ENCODE measurements around the gene MORN2.
"Not testable (repeated sequence)": the region's sequence is repeated elsewhere in the genome, so short reads cannot be mapped to it uniquely, and the experiment has no call there.

Gene MORN2

GRCh38 chr2:38875576-38876367 is at the start of gene MORN2, which contains the start of gene DHX57:
MORN2 (plus strand) TSS chr2:38875976.
DHX57 (minus strand) TSS chr2:38875934; CDS start chr2:38868405, 7,529 bp downstream.
- Histone ChIP-seq H3K9me3 (ENCODE audit: low read length) (peaks cover 3% of the 10 kb centered on the region), H3K27me3 (ENCODE audit: insufficient read depth, low read length) (no peaks in the 10 kb centered on the region), H3K36me3 (ENCODE audit: insufficient read depth, low read length) (peaks cover 4% of the 10 kb centered on the region), H3K4me1 (ENCODE audit: insufficient read depth, low read length) (peaks cover 14% of the 10 kb centered on the region), H3K4me3 (ENCODE audit: low read length) (peak within 1 kb of the TSS; percentile 97), H2AFZ (ENCODE audit: low read depth, low read length) (peak within 1 kb of the TSS; percentile 99)

DNA sequence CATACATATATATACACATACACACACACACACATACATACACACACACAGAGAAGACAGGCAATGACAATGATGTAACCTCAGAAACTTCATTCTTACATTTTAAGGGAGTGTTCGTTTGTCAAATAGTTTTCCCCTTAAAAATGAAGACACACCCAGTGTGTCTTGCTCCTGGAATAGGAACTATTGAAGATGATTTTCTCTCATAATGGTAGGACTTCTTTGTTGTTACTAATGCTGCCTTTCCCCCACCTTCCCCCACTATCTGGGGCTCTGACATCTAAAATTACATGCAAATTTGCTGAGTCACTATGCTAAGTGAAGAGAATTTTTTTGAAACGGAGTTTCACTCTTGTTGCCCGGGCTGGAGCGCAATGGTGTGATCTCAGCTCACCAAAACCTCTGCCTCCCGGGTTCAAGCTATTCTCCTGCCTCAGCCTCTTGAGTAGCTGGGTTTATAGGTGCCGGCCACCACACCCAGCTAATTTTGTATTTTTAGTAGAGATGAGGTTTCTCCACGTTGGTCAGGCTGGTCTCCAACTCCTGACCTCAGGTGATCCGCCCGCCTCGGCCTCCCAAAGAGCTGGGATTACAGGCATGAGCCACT is 48.1 kb upstream of the MORN2 start:
- H3K36me3 ChIP-seq (ENCODE audit: insufficient read depth, low read length), result peaks cover 53% of the 10 kb centered on the region
- H3K4me1 ChIP-seq (ENCODE audit: insufficient read depth, low read length); H2AFZ ChIP-seq (ENCODE audit: low read depth, low read length); H3K27me3 ChIP-seq (ENCODE audit: insufficient read depth, low read length); H3K9me3 ChIP-seq (ENCODE audit: low read length); H3K4me3 ChIP-seq (ENCODE audit: low read length): not testable (repeated sequence)

- peaks cover 51% of the 10 kb centered on the region for H3K36me3 ChIP-seq (ENCODE audit: insufficient read depth, low read length)
- no peak overlapping the region for H2AFZ ChIP-seq (ENCODE audit: low read depth, low read length)
- H3K4me3 ChIP-seq (ENCODE audit: low read length), result no peak overlapping the region
- no peaks in the 10 kb centered on the region for H3K27me3 ChIP-seq (ENCODE audit: insufficient read depth, low read length)
- H3K9me3 ChIP-seq (ENCODE audit: low read length), result no peaks in the 10 kb centered on the region
- no peaks in the 10 kb centered on the region for H3K4me1 ChIP-seq (ENCODE audit: insufficient read depth, low read length)
These were observed 47.3 kb upstream of the MORN2 start for GRCh38 chr2:38828460-38828859.

- no peak overlapping the region for H2AFZ ChIP-seq (ENCODE audit: low read depth, low read length)
- H3K36me3 ChIP-seq (ENCODE audit: insufficient read depth, low read length), result peaks cover 46% of the 10 kb centered on the region
- no peaks in the 10 kb centered on the region for H3K27me3 ChIP-seq (ENCODE audit: insufficient read depth, low read length)
- no peaks in the 10 kb centered on the region for H3K9me3 ChIP-seq (ENCODE audit: low read length)
- H3K4me1 ChIP-seq (ENCODE audit: insufficient read depth, low read length), result no peaks in the 10 kb centered on the region
- H3K4me3 ChIP-seq (ENCODE audit: low read length), result no peak overlapping the region
These were observed 45.8 kb upstream of the MORN2 start for GRCh38 chr2:38829971-38830370.

GRCh38 chr2:38830526-38831159 is 45.1 kb upstream of the MORN2 start:
- Histone ChIP-seq H3K9me3 (ENCODE audit: low read length) (no peaks in the 10 kb centered on the region), H3K36me3 (ENCODE audit: insufficient read depth, low read length) (peaks cover 47% of the 10 kb centered on the region), H3K4me3 (ENCODE audit: low read length) (no peak overlapping the region), H2AFZ (ENCODE audit: low read depth, low read length) (no peak overlapping the region), H3K4me1 (ENCODE audit: insufficient read depth, low read length) (no peaks in the 10 kb centered on the region), H3K27me3 (ENCODE audit: insufficient read depth, low read length) (no peaks in the 10 kb centered on the region)

DNA sequence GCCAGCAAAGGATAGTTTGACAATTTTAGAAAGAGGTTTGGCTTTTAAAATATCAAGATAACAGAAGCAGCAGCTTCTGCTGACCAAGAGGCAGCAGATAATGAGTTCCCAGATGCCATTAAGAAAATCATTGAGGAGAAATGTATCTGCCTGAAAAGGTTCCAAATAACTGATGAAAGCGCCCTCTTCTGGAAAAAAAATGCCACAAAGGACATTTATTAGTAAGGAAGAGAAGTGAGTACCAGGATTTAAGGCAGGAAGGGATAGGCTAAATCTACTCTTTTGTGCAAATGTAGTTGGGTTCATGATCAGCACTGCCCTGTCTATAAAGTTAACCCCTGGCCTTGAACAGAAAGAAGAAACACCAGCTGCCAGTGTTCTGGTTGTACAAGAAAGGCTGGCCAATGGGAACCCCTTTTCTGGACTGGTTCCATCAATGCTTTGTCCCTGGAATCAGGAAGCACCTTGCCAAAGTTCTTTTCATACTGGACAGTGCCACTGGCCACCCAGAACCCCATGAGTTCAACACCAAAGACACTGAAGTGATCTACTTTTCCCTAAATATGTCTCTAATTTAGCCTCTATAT is 40.7 kb upstream of the MORN2 start:
- H2AFZ ChIP-seq (ENCODE audit: low read depth, low read length), result no peak overlapping the region
- peaks cover 51% of the 10 kb centered on the region for H3K36me3 ChIP-seq (ENCODE audit: insufficient read depth, low read length)
- no peaks in the 10 kb centered on the region for H3K27me3 ChIP-seq (ENCODE audit: insufficient read depth, low read length)
- H3K4me3 ChIP-seq (ENCODE audit: low read length), result no peak overlapping the region
- no peaks in the 10 kb centered on the region for H3K9me3 ChIP-seq (ENCODE audit: low read length)
- no peaks in the 10 kb centered on the region for H3K4me1 ChIP-seq (ENCODE audit: insufficient read depth, low read length)

DNA sequence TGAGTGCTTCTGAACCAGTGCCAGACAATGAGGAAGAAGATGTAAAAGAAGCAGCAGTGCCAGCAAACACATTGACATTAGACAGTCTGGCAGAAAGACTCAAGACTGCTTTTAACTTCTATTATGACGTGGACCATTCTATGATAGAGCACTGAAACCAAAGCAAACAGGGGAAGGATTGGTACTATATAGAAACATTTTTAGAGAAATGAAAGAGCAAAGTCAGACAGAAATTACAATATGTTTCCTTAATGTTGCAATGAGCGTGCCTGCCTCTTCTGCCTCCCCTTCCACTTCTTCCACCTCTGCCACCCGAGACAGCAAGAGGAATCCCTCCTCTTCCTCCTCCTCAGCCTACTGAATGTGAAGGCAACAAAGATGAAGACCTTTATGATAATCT is 39.8 kb upstream of the MORN2 start:
- no peak overlapping the region for H3K4me3 ChIP-seq (ENCODE audit: low read length)
- H3K36me3 ChIP-seq (ENCODE audit: insufficient read depth, low read length), result peaks cover 47% of the 10 kb centered on the region
- H3K9me3 ChIP-seq (ENCODE audit: low read length), result no peaks in the 10 kb centered on the region

GRCh38 chr2:38836791-38837190 is 39.0 kb upstream of the MORN2 start:
- Histone ChIP-seq H3K36me3 (ENCODE audit: insufficient read depth, low read length) (peaks cover 48% of the 10 kb centered on the region), H3K4me1 (ENCODE audit: insufficient read depth, low read length) (no peaks in the 10 kb centered on the region), H3K9me3 (ENCODE audit: low read length) (no peaks in the 10 kb centered on the region), H2AFZ (ENCODE audit: low read depth, low read length) (no peak overlapping the region), H3K4me3 (ENCODE audit: low read length) (no peak overlapping the region), H3K27me3 (ENCODE audit: insufficient read depth, low read length) (no peaks in the 10 kb centered on the region)

More for the DNA sequence above, 39.8 kb upstream of the MORN2 start:
- H2AFZ ChIP-seq (ENCODE audit: low read depth, low read length), result no peak overlapping the region
- H3K27me3 ChIP-seq (ENCODE audit: insufficient read depth, low read length), result no peaks in the 10 kb centered on the region
- no peaks in the 10 kb centered on the region for H3K4me1 ChIP-seq (ENCODE audit: insufficient read depth, low read length)

DNA sequence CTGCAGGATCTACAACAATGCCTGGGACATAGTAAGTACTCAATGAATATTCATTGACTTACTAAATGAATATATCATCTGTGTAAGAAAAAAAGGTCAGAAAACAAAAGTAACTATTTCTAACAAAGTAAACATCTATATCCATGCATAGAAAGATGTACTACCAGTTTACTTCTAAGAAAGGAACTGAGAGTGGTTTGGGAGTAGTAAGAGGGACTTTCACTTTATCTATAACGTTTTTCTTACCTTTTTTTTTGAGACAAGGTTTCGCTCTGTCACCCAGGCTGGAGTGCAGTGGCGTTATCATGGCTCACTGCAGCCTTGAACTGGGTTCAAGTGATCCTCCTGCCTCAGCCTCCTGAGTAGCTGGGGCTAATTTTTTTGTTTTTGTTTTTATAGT is 25.7 kb upstream of the MORN2 start:
- peaks cover 61% of the 10 kb centered on the region for H3K36me3 ChIP-seq (ENCODE audit: insufficient read depth, low read length)
- H3K4me1 ChIP-seq (ENCODE audit: insufficient read depth, low read length), result no peaks in the 10 kb centered on the region
- no peak overlapping the region for H3K4me3 ChIP-seq (ENCODE audit: low read length)
- H3K27me3 ChIP-seq (ENCODE audit: insufficient read depth, low read length), result no peaks in the 10 kb centered on the region
- no peak overlapping the region for H2AFZ ChIP-seq (ENCODE audit: low read depth, low read length)
- H3K9me3 ChIP-seq (ENCODE audit: low read length), result no peaks in the 10 kb centered on the region

DNA sequence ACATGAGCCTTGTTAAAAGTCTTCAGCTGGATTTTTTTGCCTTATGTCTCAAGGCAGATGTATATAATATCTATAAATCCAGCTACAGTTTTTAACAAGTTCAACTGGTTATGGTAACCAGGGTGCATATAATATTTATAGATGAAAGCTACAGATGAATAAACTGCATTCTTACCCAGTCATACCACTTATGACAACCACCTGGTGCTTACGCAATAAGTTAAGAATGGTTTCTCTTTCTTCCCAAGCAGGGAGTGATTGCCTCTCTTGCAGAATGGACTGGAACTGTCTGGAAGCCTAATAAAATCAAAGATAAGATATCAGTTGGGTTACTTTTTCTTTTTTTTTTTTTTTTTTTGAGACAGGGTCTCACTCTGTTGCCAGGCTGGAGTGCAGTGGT is 19.6 kb upstream of the MORN2 start:
- H2AFZ ChIP-seq (ENCODE audit: low read depth, low read length), result no peak overlapping the region
- H3K36me3 ChIP-seq (ENCODE audit: insufficient read depth, low read length), result peaks cover 78% of the 10 kb centered on the region
- peaks cover 2% of the 10 kb centered on the region for H3K9me3 ChIP-seq (ENCODE audit: low read length)
- no peaks in the 10 kb centered on the region for H3K4me1 ChIP-seq (ENCODE audit: insufficient read depth, low read length)
- H3K4me3 ChIP-seq (ENCODE audit: low read length), result no peak overlapping the region
- H3K27me3 ChIP-seq (ENCODE audit: insufficient read depth, low read length), result no peaks in the 10 kb centered on the region

DNA sequence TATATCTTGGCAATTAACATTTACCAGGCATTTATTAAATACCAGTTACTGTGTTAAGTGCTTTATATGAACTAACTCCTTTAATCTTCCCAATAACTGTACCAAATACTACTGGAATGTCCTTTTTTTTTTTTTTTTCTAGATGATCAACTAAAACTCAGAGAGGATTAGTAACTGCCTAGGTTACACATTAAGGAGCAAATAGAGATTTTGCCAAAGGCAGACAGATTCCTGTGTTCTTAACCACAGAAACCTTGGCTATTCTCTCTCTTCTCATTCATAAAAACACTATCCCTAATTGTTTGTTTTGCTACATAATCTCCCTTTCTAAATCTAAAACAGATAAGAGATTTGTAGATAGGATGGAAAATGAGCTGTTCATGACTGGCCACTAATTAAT is 13.3 kb upstream of the MORN2 start:
- H3K36me3 ChIP-seq (ENCODE audit: insufficient read depth, low read length), result peaks cover 65% of the 10 kb centered on the region
- no peaks in the 10 kb centered on the region for H3K4me1 ChIP-seq (ENCODE audit: insufficient read depth, low read length)
- no peak overlapping the region for H3K4me3 ChIP-seq (ENCODE audit: low read length)
- H3K27me3 ChIP-seq (ENCODE audit: insufficient read depth, low read length), result no peaks in the 10 kb centered on the region
- no peak overlapping the region for H2AFZ ChIP-seq (ENCODE audit: low read depth, low read length)
- peaks cover 2% of the 10 kb centered on the region for H3K9me3 ChIP-seq (ENCODE audit: low read length)

DNA sequence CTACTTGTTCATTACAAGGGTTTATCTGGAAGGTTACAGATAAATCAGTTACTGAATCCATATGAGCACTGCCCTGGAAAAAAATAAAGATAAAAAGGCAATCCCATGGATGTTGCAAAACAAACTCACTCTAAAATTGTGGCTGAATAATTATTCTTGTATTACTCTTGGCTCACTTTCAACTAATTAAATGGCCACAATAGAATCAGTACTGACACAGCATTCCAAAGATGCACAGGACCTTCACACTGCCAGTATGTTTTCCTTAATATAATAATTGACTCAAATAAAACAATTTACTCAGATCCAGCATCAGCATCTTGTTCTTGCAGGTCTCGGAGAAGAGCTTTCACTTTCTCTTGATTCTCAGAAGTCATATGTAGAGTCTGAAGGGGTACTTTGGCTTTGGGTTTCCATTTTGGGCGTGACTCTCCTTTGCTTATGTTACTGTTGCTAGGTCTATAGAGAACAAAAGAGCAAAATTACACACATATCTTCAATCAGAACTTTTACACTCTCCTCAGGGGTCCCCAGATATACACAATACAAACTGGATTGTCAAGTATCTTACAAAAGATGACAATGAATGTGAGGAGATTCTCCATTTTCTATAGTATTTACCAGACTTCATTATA is 12.6 kb upstream of the MORN2 start:
- Histone ChIP-seq H3K27me3 (ENCODE audit: insufficient read depth, low read length) (no peaks in the 10 kb centered on the region), H3K36me3 (ENCODE audit: insufficient read depth, low read length) (peaks cover 67% of the 10 kb centered on the region), H3K4me3 (ENCODE audit: low read length) (no peak overlapping the region), H3K9me3 (ENCODE audit: low read length) (peaks cover 2% of the 10 kb centered on the region), H2AFZ (ENCODE audit: low read depth, low read length) (no peak overlapping the region), H3K4me1 (ENCODE audit: insufficient read depth, low read length) (no peaks in the 10 kb centered on the region)
